HEK293 (cell line): ENCODE measurements around the gene DNAJC4.

Experiments used
- CTCF ChIA-PET: fragments of 350-600 bp; formaldehyde crosslinking; extraction: SDS; loops from one replicate; lab custom pipeline; 2021; ENCODE audit warnings: antibody characterized with exemption; lab: Yijun Ruan, JAX
- POLR2A ChIA-PET: fragments of 300-600 bp; formaldehyde crosslinking; extraction: SDS; loops from one replicate; lab custom pipeline; 2020; ENCODE audit warnings: antibody characterized with exemption, inconsistent platforms; lab: Yijun Ruan, JAX
- H3K27ac ChIP-seq: fragments of 200-500 bp; sonication (Bioruptor generic); 2 replicates; pipeline ENCODE4 v1.5.1; 2014; ENCODE audit warnings: low read depth, low read length, control low read depth, inconsistent platforms; ENCODE audit errors: extremely low read depth
- H3K36me3 ChIP-seq, 2 experiments: fragments of 200-500 bp in 1 of 2; sonication (Bioruptor generic) in 1 of 2; 1 replicate in 1 of 2; 2 replicates in 1 of 2; pipeline ENCODE4 v1.5.1; 2014 to 2017; ENCODE audit warnings: inconsistent platforms in 2 of 2, low read length in 2 of 2; ENCODE audit not compliant: control insufficient read depth in 2 of 2, insufficient read depth in 1 of 2
- H3K4me1 ChIP-seq: fragments of 200-500 bp; sonication (Bioruptor generic); 2 replicates; pipeline ENCODE4 v1.5.1; 2014; ENCODE audit warnings: mild to moderate bottlenecking, low read length, inconsistent platforms; ENCODE audit not compliant: control insufficient read depth, insufficient read depth
- H3K4me3 ChIP-seq: 2 replicates; pipeline ENCODE4 v1.5.1; 2011; ENCODE audit warnings: low read depth, mild to moderate bottlenecking, control low read depth, low read length, moderate library complexity
- H3K9me3 ChIP-seq: fragments of 200-500 bp; sonication (Bioruptor generic); 2 replicates; pipeline ENCODE4 v1.5.1; 2014; ENCODE audit warnings: low read depth, low read length, inconsistent platforms; ENCODE audit not compliant: control insufficient read depth, insufficient read depth
- KLF1 ChIP-seq: fragments of 450-650 bp; formaldehyde crosslinking; IDR thresholded peaks from 2 replicates; pipeline ENCODE4 v1.5.1; 2016; ENCODE audit warnings: missing biosample characterization, missing genetic modification characterization
- KLF7 ChIP-seq: fragments of 450-650 bp; formaldehyde crosslinking; IDR thresholded peaks from 2 replicates; pipeline ENCODE4 v1.5.1; 2016; ENCODE audit warnings: missing biosample characterization, missing genetic modification characterization, borderline replicate concordance
- KLF9 ChIP-seq: fragments of 450-650 bp; formaldehyde crosslinking; IDR thresholded peaks from 2 replicates; pipeline ENCODE4 v1.5.1; 2016; ENCODE audit warnings: missing biosample characterization, missing genetic modification characterization, low read depth
- PATZ1 ChIP-seq: fragments of 450-650 bp; formaldehyde crosslinking; IDR thresholded peaks from 2 replicates; pipeline ENCODE4 v1.5.1; 2016; ENCODE audit warnings: missing biosample characterization, missing genetic modification characterization
- SCRT1 ChIP-seq: fragments of 450-650 bp; formaldehyde crosslinking; IDR thresholded peaks from 2 replicates; pipeline ENCODE4 v1.5.1; 2016; ENCODE audit warnings: missing biosample characterization, missing genetic modification characterization, borderline replicate concordance
- SP3 ChIP-seq: fragments of 450-650 bp; formaldehyde crosslinking; IDR thresholded peaks from 2 replicates; pipeline ENCODE4 v1.5.1; 2016; ENCODE audit warnings: missing biosample characterization, missing genetic modification characterization
- ZBTB26 ChIP-seq: fragments of 450-650 bp; formaldehyde crosslinking; optimal IDR thresholded peaks from 2 replicates; pipeline ENCODE3; 2016; ENCODE audit warnings: missing biosample characterization, mild to moderate bottlenecking, missing genetic modification characterization
- ZBTB8A ChIP-seq: fragments of 450-650 bp; formaldehyde crosslinking; IDR thresholded peaks from 2 replicates; pipeline ENCODE4 v1.5.1; 2016; ENCODE audit warnings: missing biosample characterization, missing genetic modification characterization
- ZIC2 ChIP-seq: fragments of 450-650 bp; formaldehyde crosslinking; IDR thresholded peaks from 2 replicates; pipeline ENCODE4 v1.5.1; 2016; ENCODE audit warnings: missing biosample characterization, missing genetic modification characterization
- ZNF10 ChIP-seq: fragments of 450-650 bp; formaldehyde crosslinking; IDR thresholded peaks from 2 replicates; pipeline ENCODE4 v1.5.1; 2017; ENCODE audit warnings: missing biosample characterization, missing genetic modification characterization
- ZNF114 ChIP-seq: fragments of 450-650 bp; formaldehyde crosslinking; IDR thresholded peaks from 2 replicates; pipeline ENCODE4 v1.5.0; 2017; ENCODE audit warnings: missing biosample characterization, missing genetic modification characterization
- ZNF138 ChIP-seq: fragments of 450-650 bp; formaldehyde crosslinking; IDR thresholded peaks from 2 replicates; pipeline ENCODE4 v1.5.1; 2016; ENCODE audit warnings: missing biosample characterization, missing genetic modification characterization, borderline replicate concordance
- ZNF16 ChIP-seq: fragments of 450-650 bp; formaldehyde crosslinking; IDR thresholded peaks from 2 replicates; pipeline ENCODE4 v1.5.1; 2016; ENCODE audit warnings: low read depth, missing biosample characterization, missing genetic modification characterization
- ZNF248 ChIP-seq: fragments of 450-650 bp; formaldehyde crosslinking; IDR thresholded peaks from 2 replicates; pipeline ENCODE4 v1.5.1; 2017; ENCODE audit warnings: missing biosample characterization, missing genetic modification characterization
- ZNF280C ChIP-seq: fragments of 450-650 bp; formaldehyde crosslinking; IDR thresholded peaks from 2 replicates; pipeline ENCODE4 v1.5.1; 2016; ENCODE audit warnings: missing biosample characterization, missing genetic modification characterization
- ZNF335 ChIP-seq: fragments of 450-650 bp; formaldehyde crosslinking; conservative IDR thresholded peaks from 2 replicates; pipeline ENCODE4 v1.5.1; 2016; ENCODE audit warnings: missing biosample characterization, missing genetic modification characterization
- ZNF529 ChIP-seq: fragments of 450-650 bp; formaldehyde crosslinking; IDR thresholded peaks from 2 replicates; pipeline ENCODE4 v1.5.1; 2017; ENCODE audit warnings: missing genetic modification characterization, missing biosample characterization; ENCODE audit not compliant: insufficient replicate concordance
- ZNF571 ChIP-seq: fragments of 450-650 bp; formaldehyde crosslinking; IDR thresholded peaks from 2 replicates; pipeline ENCODE4 v1.5.0; 2017; ENCODE audit warnings: missing biosample characterization, missing genetic modification characterization
- ZNF654 ChIP-seq: fragments of 450-650 bp; formaldehyde crosslinking; IDR thresholded peaks from 2 replicates; pipeline ENCODE4 v1.5.1; 2016; ENCODE audit warnings: low read depth, missing biosample characterization, missing genetic modification characterization
- ZNF660 ChIP-seq: fragments of 450-650 bp; IDR thresholded peaks from 2 replicates; pipeline ENCODE4 v1.5.1; 2018; ENCODE audit warnings: missing biosample characterization, mild to moderate bottlenecking, missing genetic modification characterization
- ZNF692 ChIP-seq: fragments of 450-650 bp; formaldehyde crosslinking; IDR thresholded peaks from 2 replicates; pipeline ENCODE4 v1.5.1; 2016; ENCODE audit warnings: missing biosample characterization, missing genetic modification characterization
- ZNF747 ChIP-seq: fragments of 450-650 bp; formaldehyde crosslinking; IDR thresholded peaks from 2 replicates; pipeline ENCODE4 v1.5.1; 2016; ENCODE audit warnings: missing biosample characterization, missing genetic modification characterization
- ZNF76 ChIP-seq: fragments of 450-650 bp; formaldehyde crosslinking; IDR thresholded peaks from 2 replicates; pipeline ENCODE4; 2016; ENCODE audit warnings: low read depth, missing biosample characterization, missing genetic modification characterization, borderline replicate concordance
- ZNF768 ChIP-seq: fragments of 450-650 bp; formaldehyde crosslinking; IDR thresholded peaks from 2 replicates; pipeline ENCODE4 v1.5.1; 2018; ENCODE audit warnings: missing biosample characterization, mild to moderate bottlenecking, missing genetic modification characterization
- ZSCAN30 ChIP-seq: fragments of 450-650 bp; IDR thresholded peaks from 2 replicates; pipeline ENCODE4 v1.5.1; 2018; ENCODE audit warnings: missing biosample characterization, mild to moderate bottlenecking, missing genetic modification characterization, moderate library complexity

DNAJC4 gene

GRCh38 chr11:64233913-64234586 is 3.7 kb downstream of the DNAJC4 start, which contains the start of gene VEGFB (continued):
- peak; percentile 55; the same call in 1 of the 2 replicates for TF ChIP-seq PATZ1 (tag by site-specific recombination)
- peak; percentile 46; the same call in 1 of the 2 replicates for TF ChIP-seq KLF9 (tag by site-specific recombination)

- POLR2A ChIA-PET, result interaction anchor here (1.1 to 3.5 kb wide), 2 partner anchors 11 to 50 kb away, joined by 3 to 8 read pairs; partner anchors contain the start of gene STIP1
- H3K36me3 ChIP-seq, result peaks cover 0 to 31% of the 10 kb centered on the region in 2 experiments; a peak in 1 of 3 replicates
- peak overlapping the region; percentile 68; the same call in 1 of the 2 replicates for H3K27ac ChIP-seq
- H3K4me1 ChIP-seq, result no peaks in the 10 kb centered on the region
- H3K4me3 ChIP-seq, result peak overlapping the region; percentile 43
- H3K9me3 ChIP-seq, result no peaks in the 10 kb centered on the region
- CTCF ChIA-PET, result no interaction called here
- no peak; the same call in 1 of the 2 replicates for TF ChIP-seq KLF7 (tag by site-specific recombination)
- TF ChIP-seq ZNF654 (tag by site-specific recombination), result no peak
- no peak for TF ChIP-seq ZNF248 (tag by site-specific recombination)
- TF ChIP-seq ZNF692 (tag by site-specific recombination), result no peak
- TF ChIP-seq ZNF529 (tag by site-specific recombination), result no peak
- TF ChIP-seq ZNF571 (tag by site-specific recombination), result no peak
- peak; percentile 78 for TF ChIP-seq ZIC2 (tag by site-specific recombination)
- peak; percentile 84 for TF ChIP-seq KLF1
- no peak for TF ChIP-seq ZNF280C (tag by site-specific recombination)
- no peak for TF ChIP-seq ZNF660
- no peak for TF ChIP-seq ZNF16 (tag by site-specific recombination)
- peak; percentile 59 for TF ChIP-seq ZBTB26
- TF ChIP-seq ZNF76 (tag by site-specific recombination), result no peak
- TF ChIP-seq PATZ1 (tag by site-specific recombination), result 0 out of 2 replicates have a peak, but pooled peaks have one; percentile 24
- peak; percentile 72; the same call in 1 of the 2 replicates for TF ChIP-seq SCRT1 (tag by site-specific recombination)
- no peak for TF ChIP-seq ZNF768 (tag by site-specific recombination)
- TF ChIP-seq ZBTB8A (tag by site-specific recombination), result peak; percentile 90
- no peak for TF ChIP-seq ZNF114 (tag by site-specific recombination)
- TF ChIP-seq ZSCAN30 (tag by site-specific recombination), result 0 out of 2 replicates have a peak, but pooled peaks have one; percentile 49
- no peak for TF ChIP-seq ZNF10 (tag by site-specific recombination)
- peak; percentile 57 for TF ChIP-seq ZNF335 (tag by site-specific recombination)
- no peak for TF ChIP-seq ZNF138 (tag by site-specific recombination)
- TF ChIP-seq ZNF747, result no peak
- peak; percentile 60 for TF ChIP-seq SP3 (tag by site-specific recombination)
Measured at GRCh38 chr11:64234647-64235379, 4.5 kb downstream of the DNAJC4 start.
